Chondrocyte (in vitro differentiated cells): ENCODE results near the gene OR51Q1. TPM values are rescaled to one million over a fixed set of nuclear protein-coding genes. Genes with fewer than 3 reads are reported as not detected.

Experiments used
- DNase-seq: peaks from one replicate; pipeline ENCODE4 v3.0.0; 2021; ENCODE audit warnings: mixed read lengths, low spot score
- H3K27ac Mint-ChIP-seq: one replicate; pipeline ENCODE4 v1.8.0; 2021; ENCODE audit warnings: mild to moderate bottlenecking, moderate library complexity, mixed read lengths; ENCODE audit not compliant: unreplicated experiment
- H3K27me3 Mint-ChIP-seq: 2 replicates; pipeline ENCODE4 v1.8.0; 2021; ENCODE audit warnings: low read depth, mixed read lengths
- H3K36me3 Mint-ChIP-seq: 2 replicates; pipeline ENCODE4 v1.8.0; 2021; ENCODE audit warnings: low read depth, mixed read lengths
- H3K4me1 Mint-ChIP-seq: 2 replicates; pipeline ENCODE4 v1.8.0; 2021; ENCODE audit warnings: low read depth, mild to moderate bottlenecking, mixed read lengths
- H3K4me3 Mint-ChIP-seq: one replicate; pipeline ENCODE4 v1.8.0; 2021; ENCODE audit warnings: mild to moderate bottlenecking, moderate library complexity, mixed read lengths; ENCODE audit not compliant: unreplicated experiment
- H3K9me3 Mint-ChIP-seq: 2 replicates; pipeline ENCODE4 v1.8.0; 2021; ENCODE audit warnings: low read depth, mixed read lengths
- total RNA-seq: library from RNA; stranded (reverse); gene quantifications from 3 replicates; pipeline ENCODE4 v1.2.1, GENCODE V29; 2021
- TF ChIP-seq, protein P1 (sequence below): fragments of 200-600 bp; sonication (generic); IDR thresholded peaks from 2 replicates; pipeline ENCODE4 v1.5.0; 2021; ENCODE audit warnings: antibody characterized with exemption, mild to moderate bottlenecking, moderate library complexity

Gene OR51Q1
- total RNA-seq, 1 donor from 2014 or later = not detected

DNA sequence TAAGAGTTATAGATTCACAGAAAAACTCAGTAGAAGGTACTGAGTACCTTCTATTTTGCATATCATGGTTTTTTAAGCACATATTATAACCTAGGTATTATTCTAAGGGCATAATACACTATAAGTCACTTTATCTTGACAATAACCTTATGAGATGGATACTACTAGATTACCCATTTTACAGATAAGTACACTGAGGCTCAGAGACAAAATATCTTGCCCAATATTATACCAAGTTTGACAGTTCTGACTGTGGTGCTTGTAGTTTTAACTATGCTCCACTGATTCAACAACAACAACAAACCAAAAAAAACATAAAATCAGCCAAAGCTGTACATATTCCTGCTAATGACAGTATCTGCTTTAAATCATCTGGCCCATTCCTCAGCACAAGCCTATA lies 27.8 kb upstream of the OR51Q1 start:
- Mint-ChIP-seq H3K4me1 (no peaks in the 10 kb centered on the region), H3K27me3 (peaks cover 17% of the 10 kb centered on the region), H3K4me3 (no peak overlapping the region), H3K9me3 (no peaks in the 10 kb centered on the region), H3K36me3 (no peaks in the 10 kb centered on the region), H3K27ac (no peak overlapping the region)
- DNase-seq = no peak
- TF ChIP-seq, protein P1, sequence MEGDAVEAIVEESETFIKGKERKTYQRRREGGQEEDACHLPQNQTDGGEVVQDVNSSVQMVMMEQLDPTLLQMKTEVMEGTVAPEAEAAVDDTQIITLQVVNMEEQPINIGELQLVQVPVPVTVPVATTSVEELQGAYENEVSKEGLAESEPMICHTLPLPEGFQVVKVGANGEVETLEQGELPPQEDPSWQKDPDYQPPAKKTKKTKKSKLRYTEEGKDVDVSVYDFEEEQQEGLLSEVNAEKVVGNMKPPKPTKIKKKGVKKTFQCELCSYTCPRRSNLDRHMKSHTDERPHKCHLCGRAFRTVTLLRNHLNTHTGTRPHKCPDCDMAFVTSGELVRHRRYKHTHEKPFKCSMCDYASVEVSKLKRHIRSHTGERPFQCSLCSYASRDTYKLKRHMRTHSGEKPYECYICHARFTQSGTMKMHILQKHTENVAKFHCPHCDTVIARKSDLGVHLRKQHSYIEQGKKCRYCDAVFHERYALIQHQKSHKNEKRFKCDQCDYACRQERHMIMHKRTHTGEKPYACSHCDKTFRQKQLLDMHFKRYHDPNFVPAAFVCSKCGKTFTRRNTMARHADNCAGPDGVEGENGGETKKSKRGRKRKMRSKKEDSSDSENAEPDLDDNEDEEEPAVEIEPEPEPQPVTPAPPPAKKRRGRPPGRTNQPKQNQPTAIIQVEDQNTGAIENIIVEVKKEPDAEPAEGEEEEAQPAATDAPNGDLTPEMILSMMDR = no peak

DNA sequence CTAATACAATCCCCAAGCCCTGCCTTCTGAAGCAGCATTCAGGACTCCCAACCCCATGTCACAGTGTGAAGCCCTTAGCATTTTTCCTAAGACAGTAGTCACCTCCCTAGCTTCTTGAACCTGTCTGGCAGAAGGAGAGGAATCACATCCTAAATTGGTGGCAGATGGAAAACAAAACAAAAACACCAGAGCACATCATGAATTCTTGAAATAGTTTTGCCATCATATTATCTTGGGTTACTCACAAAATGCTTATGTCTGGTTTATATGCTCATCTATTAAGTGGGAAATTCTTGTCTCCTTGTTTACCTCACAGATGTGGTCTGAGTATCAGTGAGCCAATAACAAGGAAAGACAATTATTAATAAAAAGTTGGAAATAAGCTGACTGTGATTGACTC lies 23.0 kb upstream of the OR51Q1 start:
- H3K4me3 Mint-ChIP-seq = no peak overlapping the region
- TF ChIP-seq, protein P1 = no peak

DNA sequence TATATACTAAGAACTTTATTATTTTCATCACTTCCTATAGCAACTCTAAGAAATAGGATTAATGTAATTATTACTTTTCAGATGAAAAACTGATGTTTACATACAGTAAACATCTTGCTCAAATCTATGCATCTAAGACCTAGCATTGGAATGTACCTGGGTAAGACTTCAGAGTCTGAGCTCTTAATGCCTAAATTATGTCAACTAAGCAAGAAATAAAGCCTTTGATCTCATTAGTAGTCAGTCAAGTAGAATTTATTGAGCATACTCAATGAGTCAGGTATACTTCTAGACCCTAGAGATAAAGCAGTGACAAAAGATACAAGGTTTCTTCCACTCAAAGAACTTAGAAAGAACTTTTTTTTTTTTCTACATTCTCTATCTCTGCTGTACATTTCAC lies 16.7 kb upstream of the OR51Q1 start:
- H3K4me3 Mint-ChIP-seq = no peak overlapping the region
- H3K36me3 Mint-ChIP-seq = no peaks in the 10 kb centered on the region
- no peak for DNase-seq
- H3K4me1 Mint-ChIP-seq = no peaks in the 10 kb centered on the region
- peaks cover 22% of the 10 kb centered on the region for H3K27me3 Mint-ChIP-seq
- no peak overlapping the region for H3K27ac Mint-ChIP-seq
- TF ChIP-seq, protein P1 = no peak
- no peaks in the 10 kb centered on the region for H3K9me3 Mint-ChIP-seq

More for the DNA sequence above, 23.0 kb upstream of the OR51Q1 start:
- no peak for DNase-seq
- Mint-ChIP-seq H3K9me3 (no peaks in the 10 kb centered on the region), H3K36me3 (no peaks in the 10 kb centered on the region), H3K27me3 (peaks cover 26% of the 10 kb centered on the region), H3K27ac (no peak overlapping the region), H3K4me1 (no peaks in the 10 kb centered on the region)

DNA sequence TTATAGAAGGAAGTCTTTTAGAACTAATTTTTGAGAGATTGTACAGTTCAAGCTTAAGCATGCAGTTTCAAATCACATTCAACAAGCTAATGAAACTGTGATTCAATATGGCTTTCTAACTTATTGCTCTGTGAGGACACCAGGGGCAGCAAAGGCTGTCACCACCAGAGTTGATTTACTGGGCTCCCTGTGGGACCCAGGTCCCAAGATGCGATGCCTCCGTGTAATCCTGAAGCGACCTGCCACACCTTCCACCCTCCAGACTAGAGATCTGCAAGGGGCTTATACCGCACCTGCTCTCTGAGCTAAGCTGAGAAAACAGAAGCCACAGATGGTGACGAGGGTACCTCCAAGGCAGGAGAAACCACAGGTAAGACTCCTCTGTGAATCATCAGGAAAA lies 918 bp upstream of the OR51Q1 start:
- Mint-ChIP-seq H3K9me3 (no peaks in the 10 kb centered on the region), H3K27ac (no peak overlapping the region), H3K27me3 (peaks cover 10% of the 10 kb centered on the region), H3K36me3 (no peaks in the 10 kb centered on the region), H3K4me3 (no peak overlapping the region), H3K4me1 (no peaks in the 10 kb centered on the region)
- TF ChIP-seq, protein P1 = no peak
- no peak for DNase-seq

DNA sequence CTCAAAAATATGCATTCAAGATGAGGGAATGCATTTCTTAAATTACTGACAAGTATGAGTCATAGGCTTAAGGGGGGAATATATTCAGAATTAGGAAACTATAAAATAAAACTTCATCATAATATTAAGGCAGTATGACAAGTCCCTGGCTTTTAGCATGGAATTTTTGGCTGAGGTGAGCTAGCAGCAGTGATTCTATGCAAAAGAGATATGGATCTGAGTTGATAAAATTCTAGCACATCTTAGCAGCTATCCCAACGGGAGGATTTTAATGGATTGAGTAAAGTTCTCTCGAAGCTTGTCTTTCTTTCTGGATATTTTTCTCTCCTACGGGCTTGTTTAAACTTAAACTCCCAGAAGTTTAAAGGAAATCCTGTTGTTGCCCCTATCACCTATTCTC lies 1.2 kb downstream of the OR51Q1 start:
- Mint-ChIP-seq H3K36me3 (no peaks in the 10 kb centered on the region), H3K4me3 (no peak overlapping the region), H3K9me3 (no peaks in the 10 kb centered on the region), H3K27ac (no peak overlapping the region), H3K4me1 (no peaks in the 10 kb centered on the region), H3K27me3 (peaks cover 12% of the 10 kb centered on the region)
- no peak for DNase-seq
- TF ChIP-seq, protein P1 = no peak
